HEK293 (cell line): Measurements from ENCODE around the gene MMAB.

Experiments
- MYNN ChIP-seq: fragments of 450-650 bp; formaldehyde crosslinking; IDR thresholded peaks from 2 replicates; pipeline ENCODE4 v1.5.1; 2016; ENCODE audit warnings: missing biosample characterization, missing genetic modification characterization, borderline replicate concordance
- ZNF132 ChIP-seq: fragments of 450-650 bp; formaldehyde crosslinking; IDR thresholded peaks from 2 replicates; pipeline ENCODE4 v1.5.1; 2017; ENCODE audit warnings: missing biosample characterization, missing genetic modification characterization, borderline replicate concordance
- ZNF660 ChIP-seq: fragments of 450-650 bp; IDR thresholded peaks from 2 replicates; pipeline ENCODE4 v1.5.1; 2018; ENCODE audit warnings: missing biosample characterization, mild to moderate bottlenecking, missing genetic modification characterization
- TF ChIP-seq, protein P1 (sequence below): fragments of 450-650 bp; formaldehyde crosslinking; IDR thresholded peaks from 2 replicates; pipeline ENCODE4 v1.5.1; 2016; ENCODE audit warnings: missing biosample characterization, missing genetic modification characterization

GRCh38 chr12:109557805-109558204 lies 15.5 kb downstream of the MMAB start:
- no peak for TF ChIP-seq MYNN (tag by site-specific recombination)
- TF ChIP-seq ZNF132, result no peak
- TF ChIP-seq ZNF660 (tag by site-specific recombination), result no peak
- TF ChIP-seq, protein P1, sequence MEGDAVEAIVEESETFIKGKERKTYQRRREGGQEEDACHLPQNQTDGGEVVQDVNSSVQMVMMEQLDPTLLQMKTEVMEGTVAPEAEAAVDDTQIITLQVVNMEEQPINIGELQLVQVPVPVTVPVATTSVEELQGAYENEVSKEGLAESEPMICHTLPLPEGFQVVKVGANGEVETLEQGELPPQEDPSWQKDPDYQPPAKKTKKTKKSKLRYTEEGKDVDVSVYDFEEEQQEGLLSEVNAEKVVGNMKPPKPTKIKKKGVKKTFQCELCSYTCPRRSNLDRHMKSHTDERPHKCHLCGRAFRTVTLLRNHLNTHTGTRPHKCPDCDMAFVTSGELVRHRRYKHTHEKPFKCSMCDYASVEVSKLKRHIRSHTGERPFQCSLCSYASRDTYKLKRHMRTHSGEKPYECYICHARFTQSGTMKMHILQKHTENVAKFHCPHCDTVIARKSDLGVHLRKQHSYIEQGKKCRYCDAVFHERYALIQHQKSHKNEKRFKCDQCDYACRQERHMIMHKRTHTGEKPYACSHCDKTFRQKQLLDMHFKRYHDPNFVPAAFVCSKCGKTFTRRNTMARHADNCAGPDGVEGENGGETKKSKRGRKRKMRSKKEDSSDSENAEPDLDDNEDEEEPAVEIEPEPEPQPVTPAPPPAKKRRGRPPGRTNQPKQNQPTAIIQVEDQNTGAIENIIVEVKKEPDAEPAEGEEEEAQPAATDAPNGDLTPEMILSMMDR (tag by site-specific recombination), result no peak
